SK-N-SH (cell line): ENCODE results near the gene RNLS.

Experiments used
- ELF1 ChIP-seq: IDR thresholded peaks from 2 replicates; pipeline ENCODE4 v1.4.0; 2012
- EP300 ChIP-seq, 2 experiments: IDR thresholded peaks; 2 replicates each; pipeline versions ENCODE4 v1.4.0 to v1.6.1; 2012; ENCODE audit warnings: borderline replicate concordance in 1 of 2, low read depth in 1 of 2, low read length in 1 of 2
- EZH2phosphoT487 ChIP-seq: fragments of 200-600 bp; sonication (generic); IDR thresholded peaks from 2 replicates; pipeline ENCODE4 v1.6.1; 2017; ENCODE audit warnings: low read depth, mixed run types, mild to moderate bottlenecking, antibody characterized with exemption, moderate library complexity, borderline replicate concordance
- POLR2AphosphoS5 ChIP-seq: IDR thresholded peaks from 2 replicates; pipeline ENCODE4 v1.6.1; 2012; ENCODE audit warnings: low read depth, low read length
- SIN3A ChIP-seq: IDR thresholded peaks from 2 replicates; pipeline ENCODE4 v1.6.1; 2012; ENCODE audit warnings: low read depth, mild to moderate bottlenecking, low read length, moderate library complexity, borderline replicate concordance
- USF2 ChIP-seq: fragments of 150-350 bp; IDR thresholded peaks from 2 replicates; pipeline ENCODE4 v1.6.1; 2017; ENCODE audit warnings: antibody characterized with exemption, low read length, low read depth, borderline replicate concordance
- YY1 ChIP-seq: IDR thresholded peaks from 2 replicates; pipeline ENCODE4 v1.4.0; 2012; ENCODE audit warnings: low read depth, mild to moderate bottlenecking
- TF ChIP-seq, protein P1 (sequence below): IDR thresholded peaks from 2 replicates; pipeline ENCODE4 v1.4.0; 2012; ENCODE audit warnings: low read depth
- TF ChIP-seq, protein P2 (sequence below): IDR thresholded peaks from 2 replicates; pipeline ENCODE4 v1.4.0; 2012; ENCODE audit warnings: low read depth, borderline replicate concordance
- TF ChIP-seq, protein P3 (sequence below): IDR thresholded peaks from 2 replicates; pipeline ENCODE4 v1.6.1; 2012; ENCODE audit warnings: mild to moderate bottlenecking, low read depth, low read length, moderate library complexity
- TF ChIP-seq, protein P4 (sequence below): fragments of 200-600 bp; sonication (generic); IDR thresholded peaks from 2 replicates; pipeline ENCODE4 v1.6.1; 2017; ENCODE audit warnings: antibody characterized with exemption, mild to moderate bottlenecking, moderate library complexity

- TF ChIP-seq POLR2AphosphoS5 (no peak), EZH2phosphoT487 (no peak), USF2 (no peak), YY1 (no peak), SIN3A (no peak), EP300 (IDR thresholded peaks at IDR 0.05; ENCODE audit: borderline replicate concordance in 1 of 2, low read depth in 1 of 2, low read length in 1 of 2) (no peak), ELF1 (no peak)
- TF ChIP-seq, protein P1, sequence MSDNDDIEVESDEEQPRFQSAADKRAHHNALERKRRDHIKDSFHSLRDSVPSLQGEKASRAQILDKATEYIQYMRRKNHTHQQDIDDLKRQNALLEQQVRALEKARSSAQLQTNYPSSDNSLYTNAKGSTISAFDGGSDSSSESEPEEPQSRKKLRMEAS = no peak
- TF ChIP-seq, protein P2, sequence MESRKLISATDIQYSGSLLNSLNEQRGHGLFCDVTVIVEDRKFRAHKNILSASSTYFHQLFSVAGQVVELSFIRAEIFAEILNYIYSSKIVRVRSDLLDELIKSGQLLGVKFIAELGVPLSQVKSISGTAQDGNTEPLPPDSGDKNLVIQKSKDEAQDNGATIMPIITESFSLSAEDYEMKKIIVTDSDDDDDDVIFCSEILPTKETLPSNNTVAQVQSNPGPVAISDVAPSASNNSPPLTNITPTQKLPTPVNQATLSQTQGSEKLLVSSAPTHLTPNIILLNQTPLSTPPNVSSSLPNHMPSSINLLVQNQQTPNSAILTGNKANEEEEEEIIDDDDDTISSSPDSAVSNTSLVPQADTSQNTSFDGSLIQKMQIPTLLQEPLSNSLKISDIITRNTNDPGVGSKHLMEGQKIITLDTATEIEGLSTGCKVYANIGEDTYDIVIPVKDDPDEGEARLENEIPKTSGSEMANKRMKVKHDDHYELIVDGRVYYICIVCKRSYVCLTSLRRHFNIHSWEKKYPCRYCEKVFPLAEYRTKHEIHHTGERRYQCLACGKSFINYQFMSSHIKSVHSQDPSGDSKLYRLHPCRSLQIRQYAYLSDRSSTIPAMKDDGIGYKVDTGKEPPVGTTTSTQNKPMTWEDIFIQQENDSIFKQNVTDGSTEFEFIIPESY = no peak
- TF ChIP-seq, protein P3, sequence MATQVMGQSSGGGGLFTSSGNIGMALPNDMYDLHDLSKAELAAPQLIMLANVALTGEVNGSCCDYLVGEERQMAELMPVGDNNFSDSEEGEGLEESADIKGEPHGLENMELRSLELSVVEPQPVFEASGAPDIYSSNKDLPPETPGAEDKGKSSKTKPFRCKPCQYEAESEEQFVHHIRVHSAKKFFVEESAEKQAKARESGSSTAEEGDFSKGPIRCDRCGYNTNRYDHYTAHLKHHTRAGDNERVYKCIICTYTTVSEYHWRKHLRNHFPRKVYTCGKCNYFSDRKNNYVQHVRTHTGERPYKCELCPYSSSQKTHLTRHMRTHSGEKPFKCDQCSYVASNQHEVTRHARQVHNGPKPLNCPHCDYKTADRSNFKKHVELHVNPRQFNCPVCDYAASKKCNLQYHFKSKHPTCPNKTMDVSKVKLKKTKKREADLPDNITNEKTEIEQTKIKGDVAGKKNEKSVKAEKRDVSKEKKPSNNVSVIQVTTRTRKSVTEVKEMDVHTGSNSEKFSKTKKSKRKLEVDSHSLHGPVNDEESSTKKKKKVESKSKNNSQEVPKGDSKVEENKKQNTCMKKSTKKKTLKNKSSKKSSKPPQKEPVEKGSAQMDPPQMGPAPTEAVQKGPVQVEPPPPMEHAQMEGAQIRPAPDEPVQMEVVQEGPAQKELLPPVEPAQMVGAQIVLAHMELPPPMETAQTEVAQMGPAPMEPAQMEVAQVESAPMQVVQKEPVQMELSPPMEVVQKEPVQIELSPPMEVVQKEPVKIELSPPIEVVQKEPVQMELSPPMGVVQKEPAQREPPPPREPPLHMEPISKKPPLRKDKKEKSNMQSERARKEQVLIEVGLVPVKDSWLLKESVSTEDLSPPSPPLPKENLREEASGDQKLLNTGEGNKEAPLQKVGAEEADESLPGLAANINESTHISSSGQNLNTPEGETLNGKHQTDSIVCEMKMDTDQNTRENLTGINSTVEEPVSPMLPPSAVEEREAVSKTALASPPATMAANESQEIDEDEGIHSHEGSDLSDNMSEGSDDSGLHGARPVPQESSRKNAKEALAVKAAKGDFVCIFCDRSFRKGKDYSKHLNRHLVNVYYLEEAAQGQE = no peak
- TF ChIP-seq, protein P4, sequence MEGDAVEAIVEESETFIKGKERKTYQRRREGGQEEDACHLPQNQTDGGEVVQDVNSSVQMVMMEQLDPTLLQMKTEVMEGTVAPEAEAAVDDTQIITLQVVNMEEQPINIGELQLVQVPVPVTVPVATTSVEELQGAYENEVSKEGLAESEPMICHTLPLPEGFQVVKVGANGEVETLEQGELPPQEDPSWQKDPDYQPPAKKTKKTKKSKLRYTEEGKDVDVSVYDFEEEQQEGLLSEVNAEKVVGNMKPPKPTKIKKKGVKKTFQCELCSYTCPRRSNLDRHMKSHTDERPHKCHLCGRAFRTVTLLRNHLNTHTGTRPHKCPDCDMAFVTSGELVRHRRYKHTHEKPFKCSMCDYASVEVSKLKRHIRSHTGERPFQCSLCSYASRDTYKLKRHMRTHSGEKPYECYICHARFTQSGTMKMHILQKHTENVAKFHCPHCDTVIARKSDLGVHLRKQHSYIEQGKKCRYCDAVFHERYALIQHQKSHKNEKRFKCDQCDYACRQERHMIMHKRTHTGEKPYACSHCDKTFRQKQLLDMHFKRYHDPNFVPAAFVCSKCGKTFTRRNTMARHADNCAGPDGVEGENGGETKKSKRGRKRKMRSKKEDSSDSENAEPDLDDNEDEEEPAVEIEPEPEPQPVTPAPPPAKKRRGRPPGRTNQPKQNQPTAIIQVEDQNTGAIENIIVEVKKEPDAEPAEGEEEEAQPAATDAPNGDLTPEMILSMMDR = no peak
These were observed 302.6 kb downstream of the RNLS start for GRCh38 chr10:88280518-88280917.
